Spleen (tissue), 7 donors: ENCODE results near the gene CDCA5.

Source experiments
- CTCF ChIP-seq, 11 experiments: fragments of 200-600 bp in 7 of 11; fragments of 450-650 bp in 4 of 11; sonication (generic) in 4 of 11; IDR thresholded peaks in 8 of 11; conservative IDR thresholded peaks in 3 of 11; 1 replicate in 7 of 11; 2 replicates in 4 of 11; pipeline versions ENCODE4 v1.4.0 to v1.8.0; 2016 to 2021; ENCODE audit warnings: antibody characterized with exemption in 11 of 11, inconsistent platforms in 4 of 11, mild to moderate bottlenecking in 1 of 11
- POLR2A ChIP-seq, 3 donors: fragments of 450-650 bp; IDR thresholded peaks; one replicate each; pipeline ENCODE4 v1.5.1; 2017; ENCODE audit warnings: antibody characterized with exemption in 3 of 3, mild to moderate bottlenecking in 1 of 3
- POLR2AphosphoS5 ChIP-seq, 3 donors: sonication (generic); formaldehyde crosslinking; IDR thresholded peaks; one replicate each; pipeline ENCODE4 v1.5.1; 2017; ENCODE audit warnings: antibody characterized with exemption in 3 of 3
- donor health status: DM: no; HTN: no; CAD: no; lungs with moderate emphysema.
- donor health status: DM: no; HTN: no; CAD: no.
- donor health status: DM: no; HTN: no; CAD: no.

GRCh38 chr11:65036931-65037330 is 46.9 kb downstream of the CDCA5 start:
- TF ChIP-seq CTCF (IDR thresholded peaks at IDR 0.05 in 8 of 11, conservative IDR thresholded peaks at IDR 0.05 in 3 of 11) (no peak), POLR2A (IDR thresholded peaks at IDR 0.05) (no peak), POLR2AphosphoS5 (IDR thresholded peaks at IDR 0.05) (no peak)
